NCI-H446 (cell line): ENCODE measurements around the gene KCNK17.

Experiments
- DNase-seq, 2 experiments: peaks; one replicate each; lab custom pipeline; 2025; lab: John Stamatoyannopoulos, UW

The KCNK17 gene, protein sequence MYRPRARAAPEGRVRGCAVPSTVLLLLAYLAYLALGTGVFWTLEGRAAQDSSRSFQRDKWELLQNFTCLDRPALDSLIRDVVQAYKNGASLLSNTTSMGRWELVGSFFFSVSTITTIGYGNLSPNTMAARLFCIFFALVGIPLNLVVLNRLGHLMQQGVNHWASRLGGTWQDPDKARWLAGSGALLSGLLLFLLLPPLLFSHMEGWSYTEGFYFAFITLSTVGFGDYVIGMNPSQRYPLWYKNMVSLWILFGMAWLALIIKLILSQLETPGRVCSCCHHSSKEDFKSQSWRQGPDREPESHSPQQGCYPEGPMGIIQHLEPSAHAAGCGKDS

GRCh38 chr6:39314273-39314795 lies at the start of gene KCNK17:
Gene KCNK17, minus strand, starts transcription at chr6:39314419. Its CDS starts 99 bp downstream, at chr6:39314320.
- no peak for DNase-seq

- no peak for DNase-seq
Observed at GRCh38 chr6:39363280-39363679, 49.1 kb upstream of the KCNK17 start.

DNA sequence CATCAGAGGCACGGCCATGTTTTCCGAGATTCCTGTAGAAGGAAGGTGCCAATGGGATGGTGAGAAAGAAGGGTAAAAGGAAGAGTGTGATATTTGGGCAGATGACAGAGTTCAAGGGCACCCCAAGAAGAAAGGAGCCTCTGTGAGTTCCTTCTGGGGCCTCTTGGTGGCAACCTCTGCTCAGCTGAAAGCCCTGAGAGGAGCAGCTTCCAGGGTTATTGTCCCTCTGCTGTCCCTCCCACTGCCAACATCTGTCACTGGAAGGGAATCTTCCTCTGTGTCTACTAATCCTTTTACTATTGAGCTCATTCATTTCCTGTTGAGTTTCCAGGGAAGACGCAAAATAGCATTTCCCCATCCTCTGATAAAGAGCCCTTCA lies 48.3 kb upstream of the KCNK17 start:
- peak in 1 of 2 experiments; percentile 58 for DNase-seq

GRCh38 chr6:39361657-39362486 lies 47.7 kb upstream of the KCNK17 start:
- DNase-seq: peak; percentile 80 to 83

GRCh38 chr6:39360378-39360777 lies 46.2 kb upstream of the KCNK17 start:
- no peak for DNase-seq

DNA sequence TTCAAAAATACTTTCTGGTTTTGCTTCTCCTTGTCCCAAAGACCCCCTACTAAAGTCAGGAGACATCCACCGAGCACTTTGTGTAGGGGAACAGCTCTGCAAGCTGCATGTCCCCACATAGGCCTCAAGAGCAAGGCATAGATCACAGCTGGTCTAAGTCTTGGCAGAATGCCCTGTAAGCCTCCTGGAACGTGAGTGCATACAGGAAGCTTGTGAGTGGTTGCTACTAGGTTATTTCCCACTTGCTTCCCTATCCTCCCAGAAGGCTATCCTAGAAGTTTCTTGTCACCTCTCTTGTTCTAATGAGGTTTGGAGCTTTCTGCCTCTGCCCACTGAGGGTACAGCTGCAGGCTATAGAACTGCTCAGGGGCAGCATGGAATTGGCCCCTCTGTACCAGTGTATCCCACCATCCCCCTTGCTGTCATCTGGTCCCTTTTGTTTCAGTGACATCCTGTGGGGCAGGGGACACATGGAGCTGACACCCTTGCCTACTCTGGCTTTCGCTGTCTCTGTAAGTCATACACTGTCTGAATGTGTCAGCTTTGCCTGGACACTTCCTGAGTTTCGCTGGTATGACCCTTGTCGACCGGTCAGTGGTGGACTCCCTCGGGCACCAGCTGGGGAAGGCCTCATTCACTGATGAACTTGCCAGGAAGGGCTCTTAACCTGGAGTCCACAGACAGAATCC lies 43.9 kb upstream of the KCNK17 start:
- peak; percentile 23 to 80 for DNase-seq

DNA sequence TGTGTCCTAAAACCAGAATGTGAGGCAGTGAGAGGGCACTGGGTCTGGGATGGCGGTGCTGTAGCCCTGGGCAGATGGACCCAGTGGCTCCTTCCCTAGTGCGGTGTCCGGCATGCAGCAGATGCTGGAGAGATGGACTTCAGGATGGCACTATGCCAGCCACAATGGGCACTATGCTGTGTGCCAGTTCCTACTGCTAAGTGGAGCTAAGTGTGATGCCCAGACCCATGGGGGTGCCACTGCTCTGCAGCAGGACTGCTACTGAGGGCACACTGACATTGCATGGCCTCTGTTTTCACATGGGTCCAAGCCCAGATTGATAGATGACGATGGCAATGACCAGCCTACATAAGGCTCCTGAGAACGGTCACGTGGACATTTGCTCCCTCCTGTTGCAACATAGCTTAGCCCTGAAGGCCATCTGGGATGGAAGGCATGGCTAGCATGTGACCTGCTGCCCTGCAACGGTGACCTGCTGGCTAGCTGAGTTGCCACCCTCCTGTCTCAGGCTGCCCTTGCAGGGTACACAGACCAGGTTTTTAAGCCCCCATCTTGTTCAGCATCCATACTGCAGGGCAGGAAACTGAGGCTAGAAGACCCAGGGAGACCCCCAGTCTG lies 39.6 kb upstream of the KCNK17 start:
- DNase-seq: no peak

- DNase-seq: no peak
Observed at GRCh38 chr6:39350723-39351505, 36.7 kb upstream of the KCNK17 start.

DNA sequence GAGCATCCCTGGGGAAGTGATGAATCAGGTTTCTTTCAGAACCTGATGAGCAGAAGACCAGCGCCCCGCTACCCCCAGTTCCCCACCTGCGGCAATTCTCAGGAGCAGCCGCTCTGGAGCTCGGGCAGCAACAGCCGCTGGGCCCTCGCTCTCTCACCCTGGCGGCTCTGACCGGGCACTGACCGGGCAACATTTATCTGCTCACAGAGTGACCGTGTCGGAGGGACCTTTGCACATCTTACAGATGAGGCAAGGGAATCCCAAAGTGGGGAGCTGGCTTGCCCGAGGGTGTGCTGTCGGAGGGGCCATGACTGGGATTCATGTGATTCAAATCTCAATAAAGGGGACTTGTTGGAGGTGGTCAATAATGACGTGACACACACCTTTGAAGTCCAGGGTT lies 34.5 kb upstream of the KCNK17 start:
- no peak for DNase-seq

DNA sequence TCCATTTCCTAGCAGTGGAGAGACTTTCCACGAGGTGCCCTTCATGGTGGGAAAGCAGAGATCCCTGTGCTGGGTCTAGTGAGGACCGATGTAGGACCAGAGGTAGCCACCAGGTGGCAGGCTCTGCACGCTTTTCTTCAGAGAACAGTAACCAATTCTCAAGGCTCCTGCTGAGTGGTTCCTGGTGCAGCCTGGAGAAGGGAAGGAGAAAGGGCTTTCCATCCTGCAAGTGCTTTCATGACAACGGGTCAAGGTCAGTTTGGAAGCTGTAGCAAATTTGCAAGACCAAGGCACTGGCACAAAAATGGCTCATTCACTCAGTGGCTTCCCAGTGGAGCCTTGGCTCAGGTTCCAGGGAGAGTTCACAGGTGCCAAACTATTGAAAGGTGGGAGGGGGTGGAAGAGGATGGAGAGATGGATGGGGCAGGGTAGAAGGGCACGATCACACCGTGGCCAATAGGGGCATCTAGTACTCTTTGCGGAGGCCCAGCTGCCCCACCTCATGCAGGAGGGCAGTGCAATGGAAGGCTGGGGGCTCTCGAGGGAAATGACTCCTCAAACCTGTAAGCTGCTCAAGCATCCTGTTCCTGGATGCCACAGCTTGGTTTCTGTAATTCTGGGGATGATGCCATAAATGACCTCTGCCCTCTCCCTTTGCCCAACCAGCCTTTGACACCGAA lies 33.8 kb upstream of the KCNK17 start:
- DNase-seq: peak; percentile 52 to 83

DNA sequence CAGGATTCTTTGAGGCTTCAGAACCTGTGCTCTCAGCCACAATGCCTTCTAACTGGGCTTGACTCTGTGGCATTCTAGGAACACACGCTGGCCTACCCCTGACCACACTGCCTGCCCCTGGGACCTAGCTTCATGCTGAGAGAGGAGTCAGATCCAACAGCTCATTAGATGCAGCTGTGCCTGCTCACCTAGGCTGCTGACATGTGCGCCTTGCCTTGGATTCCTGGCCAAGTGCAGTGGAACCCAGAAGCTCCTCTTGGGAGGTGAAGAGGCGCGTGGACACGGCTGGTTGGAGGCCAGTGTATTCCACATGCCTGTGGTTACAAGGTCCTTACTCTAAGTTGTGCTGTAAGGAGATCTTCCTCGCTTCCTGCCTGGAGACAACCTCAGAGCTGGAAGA lies 33.0 kb upstream of the KCNK17 start:
- no peak for DNase-seq

GRCh38 chr6:39344821-39345280 lies 30.6 kb upstream of the KCNK17 start:
- no peak for DNase-seq

DNA sequence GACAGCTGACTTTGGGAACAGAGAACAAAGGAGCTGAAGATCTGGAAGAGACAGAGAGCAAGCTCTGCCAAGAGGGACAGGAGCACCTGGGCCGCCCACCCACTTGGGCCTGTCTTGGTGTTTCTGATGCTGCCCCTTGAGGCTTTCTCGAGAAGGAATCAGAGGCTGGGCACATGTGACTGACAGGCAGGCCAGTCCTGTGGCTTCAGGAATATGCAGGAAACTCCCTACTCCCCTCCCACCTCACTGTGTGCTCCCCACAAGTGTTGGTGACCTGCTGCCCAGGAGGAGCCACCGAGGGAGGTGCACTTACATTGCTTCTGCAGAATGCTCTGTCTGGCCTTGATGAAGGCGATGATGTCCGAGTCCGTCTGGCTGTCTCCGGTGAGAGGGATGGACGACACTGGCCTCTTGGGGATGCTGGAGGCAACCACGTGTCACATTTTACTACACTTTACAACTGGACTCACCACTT lies 29.2 kb upstream of the KCNK17 start:
- DNase-seq: no peak

DNA sequence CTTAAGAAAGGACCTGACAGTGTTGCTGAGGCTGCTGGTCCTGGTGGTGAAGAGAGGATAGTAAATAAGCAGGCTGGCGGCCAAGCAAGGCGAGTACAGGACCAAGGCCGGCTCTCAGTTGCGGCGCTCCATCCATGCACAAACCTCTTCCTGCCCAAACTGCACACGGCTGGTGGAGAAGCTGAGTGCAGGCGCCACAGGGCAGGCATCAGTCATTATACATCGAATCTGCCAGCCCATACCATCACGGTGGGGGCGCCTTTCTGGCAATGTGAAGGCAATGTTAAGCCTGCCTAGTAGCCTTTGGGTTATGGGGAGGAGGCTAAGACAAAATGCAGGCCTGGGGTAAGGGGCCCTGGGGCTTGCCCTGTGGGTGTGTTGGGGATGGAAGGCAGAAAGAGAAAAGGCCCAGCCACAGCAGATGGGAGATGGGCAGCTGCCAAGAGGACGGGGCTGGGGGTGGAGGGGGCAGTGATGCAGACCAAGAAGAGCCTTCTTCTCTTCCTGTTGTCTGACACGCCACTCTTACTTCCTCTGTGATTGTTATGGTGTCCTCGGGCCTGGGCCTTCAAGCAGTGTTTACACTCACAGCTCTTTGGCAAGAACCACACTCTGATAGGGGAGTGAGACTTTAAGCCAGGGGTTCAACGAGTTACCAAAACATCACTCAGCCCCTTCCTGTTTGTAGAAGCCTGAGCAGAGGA lies 28.6 kb upstream of the KCNK17 start:
- peak; percentile 46 to 59 for DNase-seq

DNA sequence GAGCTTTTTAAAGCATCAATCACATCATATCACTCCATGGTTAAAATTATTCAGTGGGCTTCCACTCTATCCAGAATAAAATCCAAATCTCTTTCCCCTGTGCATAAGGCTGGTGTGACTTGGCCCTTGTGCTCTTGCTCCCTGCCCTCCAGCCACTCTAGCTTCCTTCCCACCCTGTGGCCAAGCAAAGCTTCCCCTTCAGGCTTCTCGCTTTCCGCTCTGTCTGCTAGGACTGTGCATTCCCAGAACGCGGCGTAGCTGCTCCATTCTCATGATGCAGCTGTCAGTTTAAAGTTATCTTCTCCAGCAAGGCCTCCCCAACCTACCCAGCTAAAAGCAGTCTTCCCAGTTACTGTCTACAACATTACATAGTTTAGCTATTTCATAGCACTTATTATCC lies 27.7 kb upstream of the KCNK17 start:
- DNase-seq: no peak

DNA sequence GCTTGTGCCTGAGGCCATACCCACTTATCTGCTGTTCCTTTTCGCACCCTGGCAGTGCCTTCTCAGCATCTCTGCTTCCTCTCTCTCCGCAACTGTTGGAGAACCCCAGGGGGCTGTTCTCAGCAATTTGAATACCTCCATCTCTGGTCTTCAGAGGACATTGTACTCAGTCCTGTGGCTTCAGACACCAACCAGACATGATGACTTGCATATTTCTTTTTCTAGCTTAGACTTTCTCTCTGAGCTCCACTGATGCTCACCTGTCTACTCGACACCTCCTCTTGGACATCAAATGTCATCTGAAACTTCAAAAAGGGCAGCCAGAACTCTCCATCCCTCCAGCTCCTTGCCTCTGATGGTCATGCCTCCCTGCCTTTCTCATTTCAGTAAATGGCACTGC lies 27.1 kb upstream of the KCNK17 start:
- DNase-seq: no peak

GRCh38 chr6:39339868-39340550 lies 25.8 kb upstream of the KCNK17 start:
- peak; percentile 87 to 89 for DNase-seq

GRCh38 chr6:39339096-39339867 lies 25.1 kb upstream of the KCNK17 start:
- DNase-seq: no peak
